Measurements from ENCODE around the gene NMNAT2.

NMNAT2 gene

DNA sequence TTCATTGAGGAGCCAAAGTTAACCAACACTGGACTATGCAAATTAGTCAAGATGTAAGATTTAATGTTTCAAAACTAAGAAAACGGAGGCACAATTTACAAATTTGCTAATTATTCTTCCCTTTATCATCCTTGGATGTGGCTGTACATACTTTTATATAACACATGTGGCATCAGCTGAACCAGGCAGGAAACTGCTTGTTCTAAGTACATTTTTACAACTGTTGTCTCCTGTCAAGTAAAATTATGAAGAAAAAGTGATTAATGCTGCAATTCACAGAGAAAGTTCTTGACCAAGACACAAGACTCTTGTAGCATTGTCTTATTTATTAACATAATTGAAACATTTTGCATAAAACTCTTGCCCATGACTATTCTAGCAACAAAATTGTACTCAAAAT lies 170.2 kb downstream of the NMNAT2 start:
- Histone ChIP-seq H3F3A (ENCODE audit: insufficient read depth, low read length) (no peaks in the 10 kb centered on the region), H3K9me2 (ENCODE audit: low read depth, low read length) (no peaks in the 10 kb centered on the region)

GRCh38 chr1:183247484-183247883 lies 170.7 kb downstream of the NMNAT2 start:
- H3K4me2 ChIP-seq (ENCODE audit: low read length) = no peak overlapping the region
- no peak overlapping the region for H3K27ac ChIP-seq (ENCODE audit: low read depth, low read length, poor library complexity, severe bottlenecking)
- H3K9me3 ChIP-seq (ENCODE audit: low read length) = no peaks in the 10 kb centered on the region
- no peaks in the 10 kb centered on the region for H3K36me3 ChIP-seq (ENCODE audit: insufficient read depth, low read length)
- H2AFZ ChIP-seq (ENCODE audit: low read length) = no peak overlapping the region
- no peaks in the 10 kb centered on the region for H3F3A ChIP-seq (ENCODE audit: insufficient read depth, low read length)
- no peaks in the 10 kb centered on the region for H3K4me1 ChIP-seq (ENCODE audit: insufficient read depth, low read length, severe bottlenecking)
- H3K27me3 ChIP-seq (ENCODE audit: insufficient read depth, low read length) = peaks cover 2% of the 10 kb centered on the region; the same call in 1 of the 2 replicates
- H3K4me3 ChIP-seq (ENCODE audit: low read depth, low read length, poor library complexity, severe bottlenecking) = no peak overlapping the region
- no peak overlapping the region for H3K9ac ChIP-seq (ENCODE audit: low read length)
- no peak for TF ChIP-seq EZH2 (IDR thresholded peaks at IDR 0.05; ENCODE audit: borderline replicate concordance, low read length)
- TF ChIP-seq, protein P1, sequence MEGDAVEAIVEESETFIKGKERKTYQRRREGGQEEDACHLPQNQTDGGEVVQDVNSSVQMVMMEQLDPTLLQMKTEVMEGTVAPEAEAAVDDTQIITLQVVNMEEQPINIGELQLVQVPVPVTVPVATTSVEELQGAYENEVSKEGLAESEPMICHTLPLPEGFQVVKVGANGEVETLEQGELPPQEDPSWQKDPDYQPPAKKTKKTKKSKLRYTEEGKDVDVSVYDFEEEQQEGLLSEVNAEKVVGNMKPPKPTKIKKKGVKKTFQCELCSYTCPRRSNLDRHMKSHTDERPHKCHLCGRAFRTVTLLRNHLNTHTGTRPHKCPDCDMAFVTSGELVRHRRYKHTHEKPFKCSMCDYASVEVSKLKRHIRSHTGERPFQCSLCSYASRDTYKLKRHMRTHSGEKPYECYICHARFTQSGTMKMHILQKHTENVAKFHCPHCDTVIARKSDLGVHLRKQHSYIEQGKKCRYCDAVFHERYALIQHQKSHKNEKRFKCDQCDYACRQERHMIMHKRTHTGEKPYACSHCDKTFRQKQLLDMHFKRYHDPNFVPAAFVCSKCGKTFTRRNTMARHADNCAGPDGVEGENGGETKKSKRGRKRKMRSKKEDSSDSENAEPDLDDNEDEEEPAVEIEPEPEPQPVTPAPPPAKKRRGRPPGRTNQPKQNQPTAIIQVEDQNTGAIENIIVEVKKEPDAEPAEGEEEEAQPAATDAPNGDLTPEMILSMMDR (IDR thresholded peaks at IDR 0.05; ENCODE audit: low read length) = no peak
- H3K79me2 ChIP-seq (ENCODE audit: insufficient read depth, low read length) = no peaks in the 10 kb centered on the region
- H3K9me2 ChIP-seq (ENCODE audit: low read depth, low read length) = no peaks in the 10 kb centered on the region
- no peaks in the 10 kb centered on the region for H4K20me1 ChIP-seq (ENCODE audit: insufficient read depth, low read length)

More for the DNA sequence above, 170.2 kb downstream of the NMNAT2 start:
- no peak for TF ChIP-seq EZH2 (IDR thresholded peaks at IDR 0.05; ENCODE audit: borderline replicate concordance, low read length)
- TF ChIP-seq, protein P1 (IDR thresholded peaks at IDR 0.05; ENCODE audit: low read length) = no peak
- H3K4me2 ChIP-seq (ENCODE audit: low read length) = no peak overlapping the region
- no peaks in the 10 kb centered on the region for H3K4me1 ChIP-seq (ENCODE audit: insufficient read depth, low read length, severe bottlenecking)
- no peak overlapping the region for H3K4me3 ChIP-seq (ENCODE audit: low read depth, low read length, poor library complexity, severe bottlenecking)
- no peak overlapping the region for H3K9ac ChIP-seq (ENCODE audit: low read length)
- H3K9me3 ChIP-seq (ENCODE audit: low read length) = no peaks in the 10 kb centered on the region
- H2AFZ ChIP-seq (ENCODE audit: low read length) = no peak overlapping the region
- H4K20me1 ChIP-seq (ENCODE audit: insufficient read depth, low read length) = no peaks in the 10 kb centered on the region
- H3K36me3 ChIP-seq (ENCODE audit: insufficient read depth, low read length) = no peaks in the 10 kb centered on the region
- H3K27ac ChIP-seq (ENCODE audit: low read depth, low read length, poor library complexity, severe bottlenecking) = no peak overlapping the region
- H3K27me3 ChIP-seq (ENCODE audit: insufficient read depth, low read length) = peaks cover 2% of the 10 kb centered on the region; the same call in 1 of the 2 replicates
- no peaks in the 10 kb centered on the region for H3K79me2 ChIP-seq (ENCODE audit: insufficient read depth, low read length)

DNA sequence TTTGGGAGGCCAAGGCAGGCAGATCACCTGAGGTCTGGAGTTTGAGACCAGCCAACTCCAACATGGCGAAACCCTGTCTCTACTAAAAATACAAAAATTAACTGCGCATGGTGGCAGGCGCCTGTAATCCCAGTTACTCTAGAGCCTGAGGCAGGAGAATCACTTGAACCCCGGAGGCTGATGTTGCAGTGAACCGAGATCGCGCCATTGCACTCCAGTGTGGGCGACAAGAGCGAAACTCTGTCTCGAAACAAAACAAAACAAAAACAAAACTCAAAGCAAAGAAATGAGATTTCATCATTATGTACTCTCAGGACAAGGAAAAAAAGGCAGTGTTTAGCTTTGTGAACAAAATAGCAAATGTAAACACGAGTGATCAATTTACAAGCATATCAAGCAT lies 171.1 kb downstream of the NMNAT2 start:
- Histone ChIP-seq H3K9me3 (ENCODE audit: low read length) (no peaks in the 10 kb centered on the region), H3K4me2 (ENCODE audit: low read length) (no peak overlapping the region), H3K4me1 (ENCODE audit: insufficient read depth, low read length, severe bottlenecking) (no peaks in the 10 kb centered on the region), H4K20me1 (ENCODE audit: insufficient read depth, low read length) (no peaks in the 10 kb centered on the region), H2AFZ (ENCODE audit: low read length) (no peak overlapping the region), H3K27ac (ENCODE audit: low read depth, low read length, poor library complexity, severe bottlenecking) (no peak overlapping the region), H3K36me3 (ENCODE audit: insufficient read depth, low read length) (no peaks in the 10 kb centered on the region), H3K9me2 (ENCODE audit: low read depth, low read length) (no peaks in the 10 kb centered on the region), H3K79me2 (ENCODE audit: insufficient read depth, low read length) (no peaks in the 10 kb centered on the region), H3K9ac (ENCODE audit: low read length) (no peak overlapping the region), H3K27me3 (ENCODE audit: insufficient read depth, low read length) (peaks cover 2% of the 10 kb centered on the region; the same call in 1 of the 2 replicates), H3K4me3 (ENCODE audit: low read depth, low read length, poor library complexity, severe bottlenecking) (no peak overlapping the region), H3F3A (ENCODE audit: insufficient read depth, low read length) (no peaks in the 10 kb centered on the region)
- no peak for TF ChIP-seq EZH2 (IDR thresholded peaks at IDR 0.05; ENCODE audit: borderline replicate concordance, low read length)
- TF ChIP-seq, protein P1 (IDR thresholded peaks at IDR 0.05; ENCODE audit: low read length) = no peak

Data from OCI-LY1 (cell line).